Natural killer cell (primary cell): ENCODE measurements around the gene FLVCR1. TPM values are rescaled to one million over a fixed set of nuclear protein-coding genes. Genes with fewer than 3 reads are reported as not detected.

Source experiments
- ATAC-seq, 3 donors: fragments of 150-1000 bp in 2 of 3; fragments of 200-7000 bp in 1 of 3; cut with Tn5 transposase; 1 replicate in 1 of 3; 2 replicates in 2 of 3; pipeline ENCODE4 v1.10.0; 2021; ENCODE audit warnings: mild to moderate bottlenecking in 2 of 3, moderate library complexity in 2 of 3
- DNase-seq, 2 donors: peaks; one replicate each; pipeline versions ENCODE4 v3.0.0 to v3.0.0-alpha.2; 2013 to 2021; ENCODE audit warnings: mixed read lengths in 1 of 2
- H3K27ac ChIP-seq: one replicate; pipeline ENCODE4 v1.5.1; 2013; ENCODE audit warnings: mild to moderate bottlenecking, low read length
- H3K27me3 ChIP-seq: one replicate; pipeline ENCODE4 v1.6.1; 2013; ENCODE audit warnings: low read length; ENCODE audit not compliant: control insufficient read depth, insufficient read depth
- H3K36me3 ChIP-seq: one replicate; pipeline ENCODE4 v1.6.1; 2013; ENCODE audit warnings: low read length; ENCODE audit not compliant: control insufficient read depth, insufficient read depth
- H3K4me1 ChIP-seq: one replicate; pipeline ENCODE4 v1.6.1; 2013; ENCODE audit warnings: low read length; ENCODE audit not compliant: control insufficient read depth, insufficient read depth
- H3K4me3 ChIP-seq: one replicate; pipeline ENCODE4 v1.5.1; 2013; ENCODE audit warnings: low read length
- H3K9me3 ChIP-seq: one replicate; pipeline ENCODE4 v1.6.1; 2013; ENCODE audit warnings: low read length; ENCODE audit not compliant: control insufficient read depth, insufficient read depth
- H3K27ac Mint-ChIP-seq, 2 donors: one replicate each; pipeline ENCODE4 v1.8.0; 2022; ENCODE audit warnings: mild to moderate bottlenecking in 2 of 2, mixed read lengths in 2 of 2, moderate library complexity in 1 of 2
- H3K27me3 Mint-ChIP-seq, 2 donors: one replicate each; pipeline ENCODE4 v1.8.0; 2022; ENCODE audit warnings: low read depth in 2 of 2, mixed read lengths in 2 of 2
- H3K36me3 Mint-ChIP-seq: one replicate; pipeline ENCODE4 v1.8.0; 2022; ENCODE audit warnings: mixed read lengths
- H3K4me1 Mint-ChIP-seq, 2 donors: one replicate each; pipeline ENCODE4 v1.8.0; 2022; ENCODE audit warnings: mixed read lengths in 2 of 2
- H3K4me3 Mint-ChIP-seq: one replicate; pipeline ENCODE4 v1.8.0; 2022; ENCODE audit warnings: mild to moderate bottlenecking, moderate library complexity, mixed read lengths
- H3K9me3 Mint-ChIP-seq, 2 donors: one replicate each; pipeline ENCODE4 v1.8.0; 2022; ENCODE audit warnings: mixed read lengths in 2 of 2
- CTCF ChIP-seq: fragments of 200-600 bp; IDR thresholded peaks from one replicate; pipeline ENCODE4 v1.8.0; 2022; ENCODE audit warnings: antibody characterized with exemption
- WGBS: methylation state at CpG from one replicate; pipeline ENCODE4 v1.1.7; 2013; ENCODE audit warnings: missing lambda C conversion rate; ENCODE audit not compliant: insufficient coverage; 5-methylcytosine and 5-hydroxymethylcytosine counted together
- intact Hi-C: fragments of 100-400 bp; cut with micrococcal nuclease; formaldehyde crosslinking; loops from one replicate; pipeline ENCODE4 v1.14.2; 2022
- total RNA-seq, 4 donors: library from RNA; stranded (reverse); fragments of 120-200 nt in 1 of 4; gene quantifications; one replicate each; pipeline versions ENCODE4 v1.2.3 to v1.2.4, GENCODE V29; 2013 to 2022

FLVCR1 gene
- total RNA-seq, 3 donors from 2014 or later (not counting 1 experiment from before 2014, with no cell fraction given) = 8.1 to 15.0 (median 11.4) TPM

- Histone ChIP-seq H3K36me3 (no peaks in the 10 kb centered on the region), H3K4me3 (no peak overlapping the region), H3K27me3 (no peaks in the 10 kb centered on the region), H3K9me3 (no peaks in the 10 kb centered on the region), H3K4me1 (no peaks in the 10 kb centered on the region), H3K27ac (no peak overlapping the region)
- H3K27me3 Mint-ChIP-seq = peaks cover 13 to 21% of the 10 kb centered on the region in 2 donors
- H3K9me3 Mint-ChIP-seq = no peaks in the 10 kb centered on the region
- DNase-seq (no peak), ATAC-seq (no peak)
- 88% methylated on average over 7 of the region's 9 CpGs for WGBS
- intact Hi-C loops = no loop called here
- peaks cover 5 to 7% of the 10 kb centered on the region in 2 donors for H3K4me1 Mint-ChIP-seq
- no peak overlapping the region for H3K27ac Mint-ChIP-seq
- H3K4me3 Mint-ChIP-seq = no peak overlapping the region
- no peak for TF ChIP-seq CTCF
- H3K36me3 Mint-ChIP-seq = no peaks in the 10 kb centered on the region
These were observed 59.0 kb downstream of the FLVCR1 start for GRCh38 chr1:212917134-212917485.

- H3K36me3 Mint-ChIP-seq = no peaks in the 10 kb centered on the region
- Histone ChIP-seq H3K27ac (no peak overlapping the region), H3K4me1 (no peaks in the 10 kb centered on the region), H3K27me3 (no peaks in the 10 kb centered on the region), H3K36me3 (no peaks in the 10 kb centered on the region), H3K9me3 (no peaks in the 10 kb centered on the region), H3K4me3 (no peak overlapping the region)
- no peaks in the 10 kb centered on the region for H3K9me3 Mint-ChIP-seq
- peaks cover 5 to 7% of the 10 kb centered on the region in 2 donors for H3K4me1 Mint-ChIP-seq
- no peak for DNase-seq
- no peak for ATAC-seq
- H3K4me3 Mint-ChIP-seq = no peak overlapping the region
- WGBS = 79% methylated on average over 5 of the region's 5 CpGs
- peaks cover 13 to 21% of the 10 kb centered on the region in 2 donors for H3K27me3 Mint-ChIP-seq
- TF ChIP-seq CTCF = no peak
- intact Hi-C loops = no loop called here
- no peak overlapping the region for H3K27ac Mint-ChIP-seq
These were observed 59.8 kb downstream of the FLVCR1 start for GRCh38 chr1:212917858-212918257.

- Mint-ChIP-seq H3K4me1 (peaks cover 5 to 7% of the 10 kb centered on the region in 2 donors), H3K27ac (no peak overlapping the region), H3K4me3 (no peak overlapping the region), H3K9me3 (no peaks in the 10 kb centered on the region), H3K27me3 (peaks cover 13 to 21% of the 10 kb centered on the region in 2 donors), H3K36me3 (no peaks in the 10 kb centered on the region)
- no peak overlapping the region for H3K27ac ChIP-seq
- TF ChIP-seq CTCF = no peak
- no peaks in the 10 kb centered on the region for H3K9me3 ChIP-seq
- 100% methylated on average over 2 of the region's 2 CpGs for WGBS
- intact Hi-C loops = no loop called here
- ATAC-seq (no peak), DNase-seq (no peak)
- no peaks in the 10 kb centered on the region for H3K4me1 ChIP-seq
- H3K36me3 ChIP-seq = no peaks in the 10 kb centered on the region
- no peak overlapping the region for H3K4me3 ChIP-seq
- H3K27me3 ChIP-seq = no peaks in the 10 kb centered on the region
These were observed 60.7 kb downstream of the FLVCR1 start for GRCh38 chr1:212918824-212919223.

- H3K4me1 ChIP-seq = no peaks in the 10 kb centered on the region
- no peaks in the 10 kb centered on the region for H3K9me3 Mint-ChIP-seq
- no peaks in the 10 kb centered on the region for H3K36me3 ChIP-seq
- no peak overlapping the region for H3K27ac Mint-ChIP-seq
- no peaks in the 10 kb centered on the region for H3K36me3 Mint-ChIP-seq
- H3K27me3 Mint-ChIP-seq = peaks cover 17 to 21% of the 10 kb centered on the region in 2 donors
- WGBS = 78% methylated on average over 7 of the region's 7 CpGs
- H3K27me3 ChIP-seq = no peaks in the 10 kb centered on the region
- no peak for TF ChIP-seq CTCF
- ATAC-seq (no peak), DNase-seq (no peak)
- no peaks in the 10 kb centered on the region for H3K9me3 ChIP-seq
- intact Hi-C loops = no loop called here
- H3K4me3 Mint-ChIP-seq = no peak overlapping the region
- H3K4me3 ChIP-seq = no peak overlapping the region
- peaks cover 5 to 7% of the 10 kb centered on the region in 2 donors for H3K4me1 Mint-ChIP-seq
- H3K27ac ChIP-seq = no peak overlapping the region
These were observed 62.2 kb downstream of the FLVCR1 start for GRCh38 chr1:212920246-212920645.
